GM11168 (cell line): ENCODE data around the gene FARP2.

Experiments
- in situ Hi-C: fragments of 300-500 bp; cut with MboI; formaldehyde crosslinking; loops from one replicate; pipeline ENCODE4 v1.12.0; 2022; ENCODE audit warnings: low sequenced_read_pairs; ENCODE audit not compliant: unreplicated experiment

FARP2 gene

DNA sequence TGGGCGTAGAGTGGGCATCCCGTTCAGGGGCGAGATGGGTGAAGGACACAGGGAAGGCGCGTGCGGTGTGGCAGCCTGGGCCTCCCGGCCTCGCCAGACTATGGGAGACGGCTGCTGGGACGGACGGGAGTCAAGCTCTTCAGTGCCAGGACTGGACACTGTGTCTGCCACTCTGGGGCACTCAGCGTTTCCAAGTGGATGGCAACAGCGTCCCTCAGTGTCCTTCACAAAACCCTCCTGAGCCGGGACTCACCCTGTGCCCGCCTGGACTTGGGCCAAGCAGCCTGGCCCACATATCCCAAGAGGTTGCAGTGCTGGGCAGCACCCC, 186.2 kb downstream of the FARP2 start:
- in situ Hi-C loops, result no loop called here
